CD4-positive, alpha-beta memory T cell (primary cell): ENCODE data around the gene TMEM184C. TPM values are rescaled to one million over a fixed set of nuclear protein-coding genes. Genes with fewer than 3 reads are reported as not detected.

ENCODE experiments used
- CTCF ChIA-PET: fragments of 350-600 bp; sonication (Branson Sonifier 250); formaldehyde crosslinking; loops from one replicate; lab custom pipeline; 2021; ENCODE audit warnings: inconsistent platforms; ENCODE audit not compliant: partially characterized antibody; lab: Charles Lee
- POLR2A ChIA-PET: fragments of 350-600 bp; sonication (Branson Sonifier 250); formaldehyde crosslinking; loops from one replicate; lab custom pipeline; 2021; ENCODE audit not compliant: partially characterized antibody; lab: Charles Lee
- DNase-seq, 5 donors: peaks; one replicate each; pipeline versions ENCODE4 v3.0.0 to v3.0.0-alpha.2; 2020 to 2022; ENCODE audit warnings: mixed read lengths in 1 of 5
- H3K27ac ChIP-seq: one replicate; pipeline ENCODE4 v1.7.0; 2013; ENCODE audit warnings: low read depth, low read length
- H3K27me3 ChIP-seq: 2 replicates; pipeline ENCODE4 v1.7.0; 2013; ENCODE audit warnings: mild to moderate bottlenecking, low read length, moderate library complexity; ENCODE audit not compliant: insufficient read depth
- H3K36me3 ChIP-seq: 2 replicates; pipeline ENCODE4 v1.7.0; 2013; ENCODE audit warnings: mild to moderate bottlenecking, low read length, moderate library complexity; ENCODE audit not compliant: insufficient read depth
- H3K4me1 ChIP-seq: 2 replicates; pipeline ENCODE4 v1.7.0; 2013; ENCODE audit warnings: mild to moderate bottlenecking, low read length, moderate library complexity; ENCODE audit not compliant: insufficient read depth
- H3K4me3 ChIP-seq, 2 donors: one replicate each; pipeline ENCODE4 v1.7.0; 2013; ENCODE audit warnings: low read length in 2 of 2, mild to moderate bottlenecking in 1 of 2
- H3K9me3 ChIP-seq, 2 donors: one replicate each; pipeline ENCODE4 v1.7.0; 2013; ENCODE audit warnings: low read length in 2 of 2, control low read depth in 1 of 2; ENCODE audit not compliant: control insufficient read depth in 1 of 2
- H3K27ac Mint-ChIP-seq, 7 donors: one replicate each; pipeline ENCODE4 v1.8.0; 2020 to 2021; ENCODE audit warnings: mixed read lengths in 7 of 7, mild to moderate bottlenecking in 6 of 7, inconsistent platforms in 3 of 7, moderate library complexity in 3 of 7
- H3K27me3 Mint-ChIP-seq, 2 donors: one replicate each; pipeline ENCODE4 v1.8.0; 2020 to 2021; ENCODE audit warnings: mixed read lengths in 2 of 2
- H3K36me3 Mint-ChIP-seq, 2 donors: one replicate each; pipeline ENCODE4 v1.8.0; 2020 to 2021; ENCODE audit warnings: mixed read lengths in 2 of 2, inconsistent platforms in 1 of 2, mild to moderate bottlenecking in 1 of 2
- H3K4me1 Mint-ChIP-seq, 4 donors: one replicate each; pipeline ENCODE4 v1.8.0; 2020 to 2021; ENCODE audit warnings: mixed read lengths in 4 of 4, mild to moderate bottlenecking in 1 of 4
- H3K4me3 Mint-ChIP-seq, 8 donors: one replicate each; pipeline ENCODE4 v1.8.0; 2020 to 2021; ENCODE audit warnings: mixed read lengths in 8 of 8, mild to moderate bottlenecking in 7 of 8, moderate library complexity in 6 of 8, inconsistent platforms in 3 of 8
- H3K9me3 Mint-ChIP-seq, 8 donors: one replicate each; pipeline ENCODE4 v1.8.0; 2020 to 2021; ENCODE audit warnings: mixed read lengths in 8 of 8, mild to moderate bottlenecking in 5 of 8, inconsistent platforms in 3 of 8, moderate library complexity in 1 of 8
- intact Hi-C: fragments of 100-400 bp; cut with micrococcal nuclease; formaldehyde crosslinking; loops from one replicate; pipeline ENCODE4 v1.15.1; 2023
- polyA plus RNA-seq, 2 donors: library from polyadenylated mRNA; unstranded; fragments of 300-500 nt; fragmentation: Illumina TruSeq; gene quantifications; one replicate each; pipeline ENCODE4 v1.2.3, GENCODE V29; 2021
- total RNA-seq, 2 experiments: library from RNA; stranded (reverse); gene quantifications; one replicate each; pipeline ENCODE4 v1.2.3, GENCODE V29; 2021

TMEM184C gene
- 10 to 100 TPM; 28.8 to 31.5 TPM for total RNA-seq
- polyA plus RNA-seq, result 10 to 100 TPM; 13.7 to 27.6 TPM

DNA sequence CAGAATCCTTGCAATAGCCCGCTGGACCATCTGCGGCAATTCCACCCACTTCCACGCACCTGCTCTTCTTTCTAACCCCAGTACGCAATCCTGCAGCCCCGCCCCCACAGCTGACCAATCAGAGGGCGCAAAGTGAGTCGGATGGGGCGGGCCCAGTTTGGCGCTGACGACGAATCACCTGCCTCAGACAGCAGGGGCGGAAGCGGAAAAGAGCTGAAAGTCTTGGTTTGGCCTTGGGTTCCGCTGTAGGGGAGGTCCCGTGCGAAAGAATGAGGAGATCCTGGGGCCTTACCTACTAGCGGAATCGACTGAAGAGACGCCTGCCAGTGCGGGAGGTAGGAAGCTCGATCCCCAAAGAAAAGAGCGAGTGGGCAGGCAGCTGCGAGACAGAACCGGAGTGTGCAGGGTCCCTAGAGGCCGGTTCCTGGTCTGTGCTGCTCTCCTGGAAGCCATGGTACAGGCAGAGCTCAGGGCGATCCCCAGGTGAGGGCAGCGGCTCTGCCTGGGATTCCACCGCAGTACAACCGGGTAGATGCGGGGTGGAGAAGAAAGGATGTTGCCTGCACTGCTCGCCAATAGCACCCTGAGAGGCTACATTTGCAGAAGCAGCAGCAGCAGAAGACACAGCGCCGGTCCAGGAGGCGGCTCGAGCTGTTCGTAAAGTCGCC is at the start of gene TMEM184C:
Gene TMEM184C, plus strand, starts transcription at position 225 of the 668 bp plus-strand sequence. CDS start 560 bp downstream, outside the sequence.
- Histone ChIP-seq H3K9me3 (no peaks in the 10 kb centered on the region), H3K4me1 (peaks cover 49% of the 10 kb centered on the region), H3K36me3 (no peaks in the 10 kb centered on the region), H3K27ac (peak within 1 kb of the TSS; percentile 93), H3K4me3 (peak within 1 kb of the TSS; percentile 82 to 99), H3K27me3 (no peaks in the 10 kb centered on the region)
- peak within 1 kb of the TSS; percentile 92 to 98 (median 96) for H3K4me3 Mint-ChIP-seq
- ChIA-PET POLR2A (interaction anchor here (0.7 to 2.9 kb wide), 15 partner anchors 9 to 1998 kb away, joined by 3 to 63 read pairs (median 3); partner anchors contain the start of genes ARHGAP10, MMAA, NR3C2 and PRMT9), CTCF (interaction anchor here (0.5 to 3.4 kb wide), 12 partner anchors 9 to 1462 kb away, joined by 3 to 20 read pairs (median 4); partner anchors contain the start of genes ARHGAP10 and PRMT9)
- peak within 1 kb of the TSS; percentile 96 to 99 (median 97) for H3K27ac Mint-ChIP-seq
- H3K36me3 Mint-ChIP-seq, result peaks cover 12 to 26% of the 10 kb centered on the region in 2 donors
- peaks cover 22 to 51% (median 36%) of the 10 kb centered on the region in 4 donors for H3K4me1 Mint-ChIP-seq
- peak; percentile 97 to 98 (median 98) for DNase-seq
- H3K27me3 Mint-ChIP-seq, result peaks cover 0 to 1% of the 10 kb centered on the region in 2 donors
- intact Hi-C loops, result loop anchor here (1.0 to 5.0 kb wide), 7 partner anchors 67 to 2000 kb away; partner anchors contain the start of genes ARHGAP10, MMAA, NR3C2 and PRMT9
- H3K9me3 Mint-ChIP-seq, result no peaks in the 10 kb centered on the region

DNA sequence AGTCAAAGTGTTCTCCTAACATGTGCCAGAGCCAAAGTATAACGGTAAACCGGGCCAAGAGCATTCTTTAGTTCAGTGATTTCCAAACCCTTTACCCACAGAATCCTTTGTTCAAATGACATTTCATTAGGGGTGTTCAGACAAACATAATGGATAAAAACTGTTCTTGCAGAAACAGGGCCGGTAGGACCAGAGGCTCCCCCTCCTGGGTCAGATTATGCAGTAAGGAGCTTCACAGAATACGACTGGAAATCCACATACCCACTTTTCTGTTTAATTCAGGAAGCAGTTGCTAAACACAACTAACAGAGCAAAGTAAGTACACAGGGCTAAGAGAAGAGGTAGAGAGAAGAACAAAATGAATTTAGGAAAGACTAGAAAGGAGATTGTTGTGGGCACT is 46.6 kb upstream of the TMEM184C start:
- H3K27ac Mint-ChIP-seq, result no peak overlapping the region
- no peaks in the 10 kb centered on the region for H3K36me3 Mint-ChIP-seq
- peaks cover 0 to 2% (median 0%) of the 10 kb centered on the region in 8 donors for H3K9me3 Mint-ChIP-seq

DNA sequence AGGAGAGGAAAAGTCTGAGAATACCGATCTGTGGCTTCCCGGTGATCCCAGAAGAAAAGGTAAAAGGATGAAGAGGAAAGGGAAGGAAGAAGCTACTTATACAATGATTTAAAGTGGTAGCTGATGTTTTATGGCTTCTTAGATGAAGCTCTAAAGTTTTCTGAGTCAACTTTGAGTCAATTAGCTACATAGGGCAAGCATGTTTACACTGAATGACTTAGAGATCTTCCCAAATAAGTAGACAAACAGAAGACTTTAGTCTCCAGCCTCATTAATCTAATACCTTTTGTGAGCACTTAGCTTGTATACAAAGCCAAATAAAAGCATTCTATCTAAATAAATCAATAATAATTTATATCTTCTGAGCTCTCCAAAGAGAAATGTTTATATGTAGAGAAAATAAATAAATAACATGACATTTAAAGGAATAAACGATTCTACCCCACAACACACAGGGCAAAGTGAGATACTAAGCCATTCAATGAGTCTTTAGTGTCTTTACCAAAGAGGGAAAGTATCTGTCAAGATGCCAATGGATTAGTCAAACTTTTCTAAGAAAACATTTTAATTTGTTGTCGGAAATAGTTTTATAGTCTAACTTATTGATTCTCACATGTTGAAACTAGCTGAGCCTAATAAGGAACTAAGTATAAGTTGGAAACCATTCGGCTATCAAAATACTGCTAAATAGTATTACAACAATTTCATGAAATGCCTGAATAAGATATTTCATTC is 46.0 kb upstream of the TMEM184C start:
- intact Hi-C loops, result no loop called here
- DNase-seq, result no peak
- no peaks in the 10 kb centered on the region for H3K9me3 ChIP-seq
- no peaks in the 10 kb centered on the region for H3K27me3 ChIP-seq
- POLR2A ChIA-PET, result no interaction called here
- no peaks in the 10 kb centered on the region for H3K36me3 ChIP-seq
- Mint-ChIP-seq H3K27me3 (peaks cover 1 to 13% of the 10 kb centered on the region in 2 donors), H3K4me1 (peaks cover 0 to 1% (median 0%) of the 10 kb centered on the region in 4 donors), H3K27ac (no peak overlapping the region), H3K36me3 (no peaks in the 10 kb centered on the region), H3K4me3 (no peak overlapping the region), H3K9me3 (peaks cover 0 to 1% (median 0%) of the 10 kb centered on the region in 8 donors)
- H3K27ac ChIP-seq, result no peak overlapping the region
- CTCF ChIA-PET, result no interaction called here
- no peak overlapping the region for H3K4me3 ChIP-seq
- no peaks in the 10 kb centered on the region for H3K4me1 ChIP-seq

More for the DNA sequence above, 46.6 kb upstream of the TMEM184C start:
- H3K4me1 ChIP-seq, result no peaks in the 10 kb centered on the region
- H3K4me3 ChIP-seq, result no peak overlapping the region
- no peak overlapping the region for H3K4me3 Mint-ChIP-seq
- peaks cover 1 to 11% of the 10 kb centered on the region in 2 donors for H3K27me3 Mint-ChIP-seq
- no peak overlapping the region for H3K27ac ChIP-seq
- H3K4me1 Mint-ChIP-seq, result no peaks in the 10 kb centered on the region
- H3K9me3 ChIP-seq, result no peaks in the 10 kb centered on the region
- intact Hi-C loops, result no loop called here
- H3K36me3 ChIP-seq, result no peaks in the 10 kb centered on the region
- DNase-seq, result no peak
- CTCF ChIA-PET, result no interaction called here
- H3K27me3 ChIP-seq, result no peaks in the 10 kb centered on the region
- POLR2A ChIA-PET, result no interaction called here

DNA sequence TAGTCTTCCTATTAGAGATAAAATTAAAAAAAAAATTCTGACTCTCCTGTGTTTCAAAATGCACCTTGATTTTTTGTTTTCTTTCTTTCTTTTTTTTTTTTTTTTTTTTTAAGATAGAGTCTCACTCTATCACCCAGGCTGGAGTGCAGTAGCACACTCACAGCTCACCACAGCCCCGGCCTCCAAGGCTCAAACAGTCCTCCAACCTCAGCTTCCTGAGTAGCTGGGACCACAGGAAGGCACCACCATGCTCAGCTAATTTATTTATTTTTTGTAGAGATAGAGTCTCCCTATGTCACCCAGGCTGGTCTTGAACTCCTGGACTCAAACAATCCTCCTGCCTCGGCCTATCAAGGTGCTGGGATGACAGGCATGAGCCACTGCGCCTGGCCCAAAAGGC is 41.1 kb upstream of the TMEM184C start:
- H3K4me1 ChIP-seq, result no peaks in the 10 kb centered on the region
- ChIA-PET CTCF (no interaction called here), POLR2A (no interaction called here)
- H3K4me3 ChIP-seq, result no peak overlapping the region
- Mint-ChIP-seq H3K4me1 (peaks cover 0 to 1% (median 0%) of the 10 kb centered on the region in 4 donors), H3K36me3 (no peaks in the 10 kb centered on the region), H3K4me3 (no peak overlapping the region), H3K9me3 (peaks cover 0 to 6% (median under 1%) of the 10 kb centered on the region in 8 donors), H3K27ac (no peak overlapping the region), H3K27me3 (peaks cover 2 to 9% of the 10 kb centered on the region in 2 donors)
- intact Hi-C loops, result no loop called here
- H3K27me3 ChIP-seq, result no peaks in the 10 kb centered on the region
- H3K36me3 ChIP-seq, result no peaks in the 10 kb centered on the region
- no peak overlapping the region for H3K27ac ChIP-seq
- DNase-seq, result no peak
- no peaks in the 10 kb centered on the region for H3K9me3 ChIP-seq

DNA sequence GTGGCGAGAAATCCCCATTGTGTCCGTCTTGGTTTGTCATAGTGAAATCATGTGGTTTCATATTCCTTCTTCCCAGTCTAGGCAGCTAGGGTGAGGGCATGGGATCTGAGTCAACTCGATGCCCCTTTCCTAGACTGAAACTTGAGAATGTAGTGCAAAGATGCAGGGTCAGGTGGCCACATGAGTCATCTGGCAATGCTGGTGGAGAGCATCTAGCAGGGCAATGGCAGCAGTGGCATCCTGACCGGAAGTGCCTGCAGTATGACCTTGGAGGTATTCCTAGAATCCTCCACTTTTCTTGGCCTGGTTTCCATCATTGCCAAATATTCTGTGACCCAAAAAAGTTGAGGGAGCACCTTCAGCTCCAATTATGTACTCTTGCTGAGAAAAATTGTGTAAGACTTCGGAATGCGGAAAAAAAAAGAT is 39.1 kb upstream of the TMEM184C start:
- ChIA-PET CTCF (no interaction called here), POLR2A (no interaction called here)
- Histone ChIP-seq H3K4me3 (no peak overlapping the region), H3K4me1 (no peaks in the 10 kb centered on the region), H3K27ac (no peak overlapping the region), H3K9me3 (no peaks in the 10 kb centered on the region), H3K36me3 (no peaks in the 10 kb centered on the region), H3K27me3 (no peaks in the 10 kb centered on the region)
- Mint-ChIP-seq H3K27ac (no peak overlapping the region), H3K4me1 (peaks cover 0 to 1% (median 0%) of the 10 kb centered on the region in 4 donors), H3K9me3 (peaks cover 0 to 6% (median under 1%) of the 10 kb centered on the region in 8 donors), H3K36me3 (no peaks in the 10 kb centered on the region), H3K4me3 (no peak overlapping the region), H3K27me3 (peaks cover 2 to 11% of the 10 kb centered on the region in 2 donors)
- intact Hi-C loops, result no loop called here
- no peak for DNase-seq

DNA sequence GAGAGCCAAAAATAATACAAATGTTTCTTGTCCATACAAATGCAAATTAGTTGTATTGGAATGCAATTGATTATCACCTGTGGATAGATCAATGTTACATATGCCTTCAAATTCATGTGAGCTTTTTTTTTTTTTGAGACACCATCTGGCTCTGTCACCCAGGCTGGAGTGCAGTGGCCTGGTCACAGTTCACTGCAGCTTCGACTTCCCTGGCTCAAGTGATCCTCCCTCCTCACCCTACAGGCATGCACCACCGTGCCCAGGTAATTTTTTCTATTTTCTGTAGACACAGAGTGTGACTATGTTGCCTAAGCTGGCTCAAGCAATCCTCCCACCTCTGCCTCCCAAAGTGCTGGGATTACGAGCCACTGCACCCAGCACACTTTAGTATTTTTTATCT is 38.6 kb upstream of the TMEM184C start:
- H3K36me3 Mint-ChIP-seq, result no peaks in the 10 kb centered on the region
- H3K27me3 Mint-ChIP-seq, result peaks cover 2 to 9% of the 10 kb centered on the region in 2 donors
- no peak overlapping the region for H3K4me3 ChIP-seq
- H3K27ac ChIP-seq, result no peak overlapping the region
- no peaks in the 10 kb centered on the region for H3K27me3 ChIP-seq
- H3K4me3 Mint-ChIP-seq, result no peak overlapping the region
- no peaks in the 10 kb centered on the region for H3K4me1 ChIP-seq
- ChIA-PET POLR2A (no interaction called here), CTCF (interaction anchor here (0.9 kb wide), 1 partner anchor 11 kb away, joined by 3 read pairs; no protein-coding TSS in a partner anchor)
- H3K27ac Mint-ChIP-seq, result no peak overlapping the region
- no peaks in the 10 kb centered on the region for H3K9me3 ChIP-seq
- no peaks in the 10 kb centered on the region for H3K36me3 ChIP-seq
- intact Hi-C loops, result no loop called here
- H3K4me1 Mint-ChIP-seq, result peaks cover 0 to 1% (median 0%) of the 10 kb centered on the region in 4 donors
- H3K9me3 Mint-ChIP-seq, result peaks cover 0 to 6% (median under 1%) of the 10 kb centered on the region in 8 donors
- DNase-seq, result no peak

DNA sequence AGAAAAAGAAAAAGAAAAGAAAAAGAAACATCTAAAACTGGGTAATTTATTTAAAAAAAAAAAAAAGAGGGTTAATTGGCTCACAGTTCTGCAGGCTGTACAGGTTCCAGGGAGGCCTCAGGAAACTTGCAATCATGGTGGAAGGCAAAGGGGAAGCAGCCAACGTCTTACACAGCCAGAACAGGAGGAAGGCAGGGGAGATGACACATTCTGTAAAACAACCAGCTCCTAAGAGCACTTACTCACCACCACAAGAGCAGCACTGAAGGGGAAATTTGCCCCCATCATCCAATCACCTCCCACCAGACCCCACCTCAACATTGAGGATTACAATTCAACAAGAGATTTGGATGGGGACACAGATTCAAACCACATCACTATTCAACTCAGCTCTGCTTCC is 36.8 kb upstream of the TMEM184C start:
- Histone ChIP-seq H3K4me1 (no peaks in the 10 kb centered on the region), H3K27ac (no peak overlapping the region), H3K27me3 (no peaks in the 10 kb centered on the region), H3K9me3 (no peaks in the 10 kb centered on the region), H3K4me3 (no peak overlapping the region), H3K36me3 (no peaks in the 10 kb centered on the region)
- Mint-ChIP-seq H3K36me3 (peaks cover 0 to 2% of the 10 kb centered on the region in 2 donors), H3K4me1 (peaks cover 0 to 1% (median 0%) of the 10 kb centered on the region in 4 donors), H3K27ac (no peak overlapping the region), H3K27me3 (peaks cover 7 to 11% of the 10 kb centered on the region in 2 donors), H3K9me3 (peaks cover 0 to 17% (median 8%) of the 10 kb centered on the region in 8 donors), H3K4me3 (no peak overlapping the region)
- ChIA-PET POLR2A (no interaction called here), CTCF (interaction anchor here (1.2 to 1.3 kb wide), 2 partner anchors 10 to 15 kb away, joined by 3 to 5 read pairs; no protein-coding TSS in a partner anchor)
- DNase-seq, result no peak
- intact Hi-C loops, result no loop called here
